Liver (tissue), 9 donors: ENCODE results near the gene INSC. TPM values are rescaled to one million over a fixed set of nuclear protein-coding genes. Genes with fewer than 3 reads are reported as not detected.

Source experiments
- DNase-seq: peaks from one replicate; pipeline ENCODE4 v3.0.0-alpha.2; 2017; ENCODE audit warnings: low spot score
- H3K27ac ChIP-seq, 2 donors: one replicate each; pipeline ENCODE4 v1.7.0; 2013; ENCODE audit warnings: inconsistent platforms in 2 of 2, low read length in 2 of 2, control low read depth in 1 of 2, low read depth in 1 of 2, mild to moderate bottlenecking in 1 of 2
- H3K27me3 ChIP-seq, 4 donors: one replicate each; pipeline versions ENCODE4 v1.6.1 to v1.7.0; 2013; ENCODE audit warnings: low read length in 3 of 4, inconsistent platforms in 1 of 4, mild to moderate bottlenecking in 1 of 4, moderate library complexity in 1 of 4; ENCODE audit not compliant: control insufficient read depth in 4 of 4, insufficient read depth in 4 of 4
- H3K36me3 ChIP-seq, 4 donors: one replicate each; pipeline versions ENCODE4 v1.6.1 to v1.7.0; 2013; ENCODE audit warnings: low read length in 3 of 4, mild to moderate bottlenecking in 3 of 4, low read depth in 1 of 4, moderate library complexity in 1 of 4; ENCODE audit not compliant: control insufficient read depth in 4 of 4, insufficient read depth in 3 of 4
- H3K4me1 ChIP-seq, 4 donors: one replicate each; pipeline versions ENCODE4 v1.6.1 to v1.7.0; 2013; ENCODE audit warnings: low read length in 3 of 4, mild to moderate bottlenecking in 3 of 4, moderate library complexity in 1 of 4; ENCODE audit not compliant: control insufficient read depth in 4 of 4, insufficient read depth in 4 of 4
- H3K4me3 ChIP-seq, 3 donors: one replicate each; pipeline versions ENCODE4 v1.6.1 to v1.7.0; 2013; ENCODE audit warnings: low read length in 3 of 3, control low read depth in 1 of 3, low read depth in 1 of 3, mild to moderate bottlenecking in 1 of 3
- H3K9ac ChIP-seq, 2 donors: one replicate each; pipeline ENCODE4 v1.7.0; 2013; ENCODE audit warnings: low read length in 2 of 2, mild to moderate bottlenecking in 2 of 2, moderate library complexity in 2 of 2, control low read depth in 1 of 2, low read depth in 1 of 2
- H3K9me3 ChIP-seq, 4 donors: one replicate each; pipeline versions ENCODE4 v1.6.1 to v1.7.0; 2013; ENCODE audit warnings: low read length in 3 of 4; ENCODE audit not compliant: control insufficient read depth in 4 of 4
- EGR1 ChIP-seq, 2 donors: IDR thresholded peaks; 2 replicates each; pipeline ENCODE4 v1.6.1; 2016 to 2018; ENCODE audit warnings: antibody characterized with exemption in 2 of 2, low read depth in 2 of 2
- FOXA2 ChIP-seq: IDR thresholded peaks from 2 replicates; pipeline ENCODE4 v1.6.1; 2016; ENCODE audit warnings: antibody characterized with exemption
- GABPA ChIP-seq, 2 donors: IDR thresholded peaks in 1 of 2; conservative IDR thresholded peaks in 1 of 2; 2 replicates each; pipeline ENCODE4 v1.6.1; 2016; ENCODE audit warnings: antibody characterized with exemption in 2 of 2, mild to moderate bottlenecking in 1 of 2, moderate library complexity in 1 of 2
- HNF4A ChIP-seq, 2 donors: conservative IDR thresholded peaks; 2 replicates each; pipeline ENCODE4 v1.6.1; 2016; ENCODE audit warnings: antibody characterized with exemption in 2 of 2, mild to moderate bottlenecking in 2 of 2
- HNF4G ChIP-seq: IDR thresholded peaks from 2 replicates; pipeline ENCODE4 v1.6.1; 2016; ENCODE audit warnings: antibody characterized with exemption
- JUND ChIP-seq, 2 donors: IDR thresholded peaks; 2 replicates each; pipeline ENCODE4 v1.6.1; 2016; ENCODE audit warnings: antibody characterized with exemption in 2 of 2
- NR2F2 ChIP-seq: IDR thresholded peaks from 2 replicates; pipeline ENCODE4 v1.6.1; 2016; ENCODE audit warnings: antibody characterized with exemption
- RAD21 ChIP-seq, 2 donors: IDR thresholded peaks; 2 replicates each; pipeline ENCODE4 v1.6.1; 2016; ENCODE audit warnings: antibody characterized with exemption in 2 of 2, mild to moderate bottlenecking in 2 of 2
- RXRA ChIP-seq, 2 donors: IDR thresholded peaks; 2 replicates each; pipeline ENCODE4 v1.6.1; 2017 to 2018; ENCODE audit warnings: antibody characterized with exemption in 2 of 2, mild to moderate bottlenecking in 1 of 2
- TAF1 ChIP-seq: conservative IDR thresholded peaks from 2 replicates; pipeline ENCODE4 v1.6.1; 2016; ENCODE audit warnings: antibody characterized with exemption, mild to moderate bottlenecking
- WGBS: extraction: QIAGEN DNeasy Blood & Tissue Kit; methylation state at CpG from one replicate; pipeline ENCODE4 v1.1.7; 2013; 5-methylcytosine and 5-hydroxymethylcytosine counted together
- polyA plus RNA-seq, 2 donors: library from polyadenylated mRNA; stranded (reverse) in 1 of 2; unstranded in 1 of 2; fragments of 200-250 nt in 1 of 2; fragments of >200 nt in 1 of 2; fragmentation: Nextera tagmentation in 1 of 2; extraction: Ambion mirVana in 1 of 2; gene quantifications; one replicate each; pipeline versions ENCODE4 v1.2.1 to v1.2.3, GENCODE V29; 2013 to 2015
- total RNA-seq, 2 donors: library from RNA; depleted of rRNA; stranded (reverse); fragments of >200 nt; gene quantifications; one replicate each; pipeline ENCODE4 v1.2.3, GENCODE V29; 2014
- TF ChIP-seq, protein P1 (sequence below): fragments of 150-350 bp; IDR thresholded peaks from 2 replicates; pipeline ENCODE4 v1.5.1; 2017; ENCODE audit warnings: improper control_type of control experiment, low read depth, low read length; ENCODE audit not compliant: missing input control
- TF ChIP-seq, protein P2 (sequence below): IDR thresholded peaks from 2 replicates; pipeline ENCODE4 v1.6.1; 2016; ENCODE audit warnings: antibody characterized with exemption
- TF ChIP-seq, protein P3 (sequence below): IDR thresholded peaks from 2 replicates; pipeline ENCODE4 v1.6.1; 2016; ENCODE audit warnings: antibody characterized with exemption, mild to moderate bottlenecking
- donor health status: healthy.
- donor health status: healthy.
- donor health status: healthy.
- donor health status: healthy.
- donor health status: healthy.

The INSC gene
- total and polyA plus RNA-seq, 4 donors, result 0.02 to 0.25 (median 0.12) TPM

DNA sequence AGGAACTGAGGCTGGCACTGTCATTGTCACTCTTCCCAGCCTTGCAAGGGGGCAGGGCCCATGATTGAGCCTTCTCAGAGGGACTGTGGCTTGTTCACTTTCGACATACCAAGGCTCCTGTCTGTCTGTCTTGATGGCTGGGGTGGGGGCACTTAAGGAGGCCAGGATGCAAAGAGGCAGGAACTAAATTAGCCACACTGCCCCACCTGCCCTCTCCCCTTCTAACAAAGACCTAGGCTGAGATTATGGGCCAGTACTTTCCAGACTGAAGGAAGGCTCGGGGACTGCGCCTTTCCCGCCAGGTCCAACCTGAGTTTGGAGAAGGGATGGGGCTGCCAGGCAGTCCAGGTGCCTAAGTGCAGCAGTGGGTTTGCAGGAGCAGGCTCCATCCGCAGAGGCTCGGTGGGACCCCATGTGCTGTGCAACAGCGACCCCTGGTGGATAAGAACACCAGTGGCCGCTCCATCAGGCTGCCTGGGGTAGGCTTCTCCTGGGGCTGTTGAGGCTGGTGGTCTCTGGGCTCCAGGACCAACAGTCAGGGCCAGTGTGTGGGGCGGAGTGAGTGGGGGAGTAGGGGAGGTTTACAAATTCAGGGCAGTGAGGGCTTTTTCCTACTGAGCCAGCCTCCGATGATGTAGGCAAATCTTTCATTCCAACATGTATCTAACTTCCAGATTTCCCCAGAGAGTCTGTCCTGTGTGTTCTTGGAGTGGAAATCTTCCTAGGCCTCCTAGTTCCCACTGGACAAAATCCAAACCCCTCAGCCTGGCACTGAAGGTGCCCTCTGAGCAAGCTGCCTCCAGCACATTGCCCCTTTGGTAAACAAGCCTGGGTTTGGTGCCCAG, 93.9 kb downstream of the INSC start:
- Histone ChIP-seq H3K9ac (no peak overlapping the region), H3K27ac (no peak overlapping the region), H3K4me3 (no peak overlapping the region), H3K4me1 (peaks cover 3 to 33% (median 24%) of the 10 kb centered on the region in 4 donors), H3K36me3 (no peaks in the 10 kb centered on the region), H3K27me3 (no peaks in the 10 kb centered on the region), H3K9me3 (no peaks in the 10 kb centered on the region)
- TF ChIP-seq GABPA (IDR thresholded peaks at IDR 0.05 in 1 of 2, conservative IDR thresholded peaks at IDR 0.05 in 1 of 2) (no peak), RAD21 (IDR thresholded peaks at IDR 0.05) (peak; percentile 99 to 100)
- TF ChIP-seq, protein P1, sequence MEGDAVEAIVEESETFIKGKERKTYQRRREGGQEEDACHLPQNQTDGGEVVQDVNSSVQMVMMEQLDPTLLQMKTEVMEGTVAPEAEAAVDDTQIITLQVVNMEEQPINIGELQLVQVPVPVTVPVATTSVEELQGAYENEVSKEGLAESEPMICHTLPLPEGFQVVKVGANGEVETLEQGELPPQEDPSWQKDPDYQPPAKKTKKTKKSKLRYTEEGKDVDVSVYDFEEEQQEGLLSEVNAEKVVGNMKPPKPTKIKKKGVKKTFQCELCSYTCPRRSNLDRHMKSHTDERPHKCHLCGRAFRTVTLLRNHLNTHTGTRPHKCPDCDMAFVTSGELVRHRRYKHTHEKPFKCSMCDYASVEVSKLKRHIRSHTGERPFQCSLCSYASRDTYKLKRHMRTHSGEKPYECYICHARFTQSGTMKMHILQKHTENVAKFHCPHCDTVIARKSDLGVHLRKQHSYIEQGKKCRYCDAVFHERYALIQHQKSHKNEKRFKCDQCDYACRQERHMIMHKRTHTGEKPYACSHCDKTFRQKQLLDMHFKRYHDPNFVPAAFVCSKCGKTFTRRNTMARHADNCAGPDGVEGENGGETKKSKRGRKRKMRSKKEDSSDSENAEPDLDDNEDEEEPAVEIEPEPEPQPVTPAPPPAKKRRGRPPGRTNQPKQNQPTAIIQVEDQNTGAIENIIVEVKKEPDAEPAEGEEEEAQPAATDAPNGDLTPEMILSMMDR, result peak; percentile 94
- peak; percentile 76 for DNase-seq
- 14% methylated on average over 10 of the region's 10 CpGs for WGBS

DNA sequence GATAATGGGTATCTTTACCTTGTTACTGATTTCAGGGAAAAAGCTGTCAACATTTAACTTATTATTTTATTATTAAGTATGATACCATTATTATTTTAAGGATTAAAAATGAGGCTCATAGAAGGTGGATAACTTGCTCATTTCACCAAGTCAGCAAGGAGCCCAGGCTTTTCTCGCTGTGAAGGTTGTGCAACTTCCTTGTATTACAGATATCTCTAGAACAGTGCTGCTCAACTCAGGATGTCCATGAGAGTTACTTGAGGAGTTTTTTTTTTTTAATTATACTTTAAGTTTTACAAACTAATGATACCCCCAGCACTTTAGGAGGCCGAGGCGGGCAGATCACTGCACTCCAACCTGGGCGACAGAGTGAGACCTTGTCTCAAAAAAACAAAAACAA, 98.2 kb downstream of the INSC start:
- Histone ChIP-seq H3K9ac (no peak overlapping the region), H3K4me3 (no peak overlapping the region), H3K4me1 (peaks cover 0 to 8% (median 4%) of the 10 kb centered on the region in 4 donors), H3K9me3 (no peaks in the 10 kb centered on the region), H3K36me3 (no peaks in the 10 kb centered on the region), H3K27ac (no peak overlapping the region), H3K27me3 (no peaks in the 10 kb centered on the region)
- TF ChIP-seq JUND (IDR thresholded peaks at IDR 0.05) (no peak), GABPA (IDR thresholded peaks at IDR 0.05 in 1 of 2, conservative IDR thresholded peaks at IDR 0.05 in 1 of 2) (no peak), HNF4A (conservative IDR thresholded peaks at IDR 0.05) (no peak), FOXA2 (no peak), TAF1 (no peak)
- TF ChIP-seq, protein P2, sequence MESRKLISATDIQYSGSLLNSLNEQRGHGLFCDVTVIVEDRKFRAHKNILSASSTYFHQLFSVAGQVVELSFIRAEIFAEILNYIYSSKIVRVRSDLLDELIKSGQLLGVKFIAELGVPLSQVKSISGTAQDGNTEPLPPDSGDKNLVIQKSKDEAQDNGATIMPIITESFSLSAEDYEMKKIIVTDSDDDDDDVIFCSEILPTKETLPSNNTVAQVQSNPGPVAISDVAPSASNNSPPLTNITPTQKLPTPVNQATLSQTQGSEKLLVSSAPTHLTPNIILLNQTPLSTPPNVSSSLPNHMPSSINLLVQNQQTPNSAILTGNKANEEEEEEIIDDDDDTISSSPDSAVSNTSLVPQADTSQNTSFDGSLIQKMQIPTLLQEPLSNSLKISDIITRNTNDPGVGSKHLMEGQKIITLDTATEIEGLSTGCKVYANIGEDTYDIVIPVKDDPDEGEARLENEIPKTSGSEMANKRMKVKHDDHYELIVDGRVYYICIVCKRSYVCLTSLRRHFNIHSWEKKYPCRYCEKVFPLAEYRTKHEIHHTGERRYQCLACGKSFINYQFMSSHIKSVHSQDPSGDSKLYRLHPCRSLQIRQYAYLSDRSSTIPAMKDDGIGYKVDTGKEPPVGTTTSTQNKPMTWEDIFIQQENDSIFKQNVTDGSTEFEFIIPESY, result no peak
- 89% methylated on average over 4 of the region's 4 CpGs for WGBS
- no peak for DNase-seq

DNA sequence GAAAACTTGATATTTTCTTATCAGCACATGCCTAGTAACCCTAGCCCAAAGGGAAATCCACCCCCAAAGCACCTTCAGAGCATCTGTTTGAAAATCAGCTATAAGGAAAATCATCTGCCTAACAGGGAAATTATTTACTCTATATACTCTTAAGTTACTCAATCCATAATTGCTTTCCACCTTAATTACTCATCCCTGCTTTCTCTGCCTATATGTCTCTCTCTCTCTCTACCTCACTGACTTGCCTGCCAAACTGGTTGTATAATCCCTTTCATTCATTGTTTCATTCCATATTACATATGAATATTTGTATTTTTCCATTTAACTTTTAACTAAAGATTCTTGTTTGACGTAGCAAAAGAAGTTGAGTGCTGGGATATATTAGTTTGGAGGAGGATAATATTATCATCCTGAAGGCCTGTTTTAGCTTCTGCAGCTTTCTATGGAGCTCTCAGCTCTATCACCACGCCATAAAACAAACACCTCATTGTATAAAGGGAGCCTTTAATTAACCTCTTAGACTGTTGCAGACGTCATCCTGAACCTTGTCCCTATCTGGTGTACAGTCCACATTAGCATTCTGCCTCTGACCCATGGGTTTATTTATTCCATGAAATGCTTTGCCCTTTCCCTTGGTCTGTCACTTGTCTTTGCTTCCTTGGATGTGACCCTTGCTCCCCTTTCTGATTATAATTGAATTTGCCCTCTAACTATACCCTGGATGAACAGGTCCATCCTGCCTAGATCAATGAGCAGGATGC, 98.9 kb downstream of the INSC start:
- Histone ChIP-seq H3K36me3 (no peaks in the 10 kb centered on the region), H3K27ac (no peak overlapping the region), H3K4me1 (peaks cover 0 to 4% (median 0%) of the 10 kb centered on the region in 4 donors), H3K9me3 (no peaks in the 10 kb centered on the region), H3K4me3 (no peak overlapping the region), H3K27me3 (no peaks in the 10 kb centered on the region), H3K9ac (no peak overlapping the region)
- 50% methylated on average over 3 of the region's 3 CpGs for WGBS
- no peak for DNase-seq
- TF ChIP-seq, protein P3, sequence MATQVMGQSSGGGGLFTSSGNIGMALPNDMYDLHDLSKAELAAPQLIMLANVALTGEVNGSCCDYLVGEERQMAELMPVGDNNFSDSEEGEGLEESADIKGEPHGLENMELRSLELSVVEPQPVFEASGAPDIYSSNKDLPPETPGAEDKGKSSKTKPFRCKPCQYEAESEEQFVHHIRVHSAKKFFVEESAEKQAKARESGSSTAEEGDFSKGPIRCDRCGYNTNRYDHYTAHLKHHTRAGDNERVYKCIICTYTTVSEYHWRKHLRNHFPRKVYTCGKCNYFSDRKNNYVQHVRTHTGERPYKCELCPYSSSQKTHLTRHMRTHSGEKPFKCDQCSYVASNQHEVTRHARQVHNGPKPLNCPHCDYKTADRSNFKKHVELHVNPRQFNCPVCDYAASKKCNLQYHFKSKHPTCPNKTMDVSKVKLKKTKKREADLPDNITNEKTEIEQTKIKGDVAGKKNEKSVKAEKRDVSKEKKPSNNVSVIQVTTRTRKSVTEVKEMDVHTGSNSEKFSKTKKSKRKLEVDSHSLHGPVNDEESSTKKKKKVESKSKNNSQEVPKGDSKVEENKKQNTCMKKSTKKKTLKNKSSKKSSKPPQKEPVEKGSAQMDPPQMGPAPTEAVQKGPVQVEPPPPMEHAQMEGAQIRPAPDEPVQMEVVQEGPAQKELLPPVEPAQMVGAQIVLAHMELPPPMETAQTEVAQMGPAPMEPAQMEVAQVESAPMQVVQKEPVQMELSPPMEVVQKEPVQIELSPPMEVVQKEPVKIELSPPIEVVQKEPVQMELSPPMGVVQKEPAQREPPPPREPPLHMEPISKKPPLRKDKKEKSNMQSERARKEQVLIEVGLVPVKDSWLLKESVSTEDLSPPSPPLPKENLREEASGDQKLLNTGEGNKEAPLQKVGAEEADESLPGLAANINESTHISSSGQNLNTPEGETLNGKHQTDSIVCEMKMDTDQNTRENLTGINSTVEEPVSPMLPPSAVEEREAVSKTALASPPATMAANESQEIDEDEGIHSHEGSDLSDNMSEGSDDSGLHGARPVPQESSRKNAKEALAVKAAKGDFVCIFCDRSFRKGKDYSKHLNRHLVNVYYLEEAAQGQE, result no peak
- TF ChIP-seq EGR1 (IDR thresholded peaks at IDR 0.05; ENCODE audit: low read depth in 2 of 2), result no peak
- TF ChIP-seq NR2F2, result no peak
- peak in 1 of 2 donors; percentile 44 for TF ChIP-seq JUND (IDR thresholded peaks at IDR 0.05)
- TF ChIP-seq RXRA (IDR thresholded peaks at IDR 0.05), result peak; percentile 75 to 76
- peak in 1 of 2 donors; percentile 13 for TF ChIP-seq RAD21 (IDR thresholded peaks at IDR 0.05)
- TF ChIP-seq, protein P2, result no peak
- peak; percentile 84 for TF ChIP-seq HNF4G
